Heart left ventricle (tissue), 16 donors: ENCODE measurements around the gene FOXJ3. TPM values are rescaled to one million over a fixed set of nuclear protein-coding genes. Genes with fewer than 3 reads are reported as not detected.

Source experiments
- ATAC-seq, 4 donors: fragments of 200-7000 bp; cut with Tn5 transposase; one replicate each; pipeline ENCODE4 v1.9.1; 2020 to 2022; ENCODE audit warnings: moderate library complexity in 4 of 4, mild to moderate bottlenecking in 3 of 4, moderate number of reproducible peaks in 1 of 4
- DNase-seq, 5 donors: peaks; one replicate each; pipeline ENCODE4 v3.0.0-alpha.2; 2020
- H3K27ac ChIP-seq, 12 donors: fragments of 200-600 bp; sonication (generic) in 4 of 12; one replicate each; pipeline versions ENCODE4 v1.5.0 to v1.8.0; 2016 to 2022; ENCODE audit warnings: mild to moderate bottlenecking in 2 of 12
- H3K27me3 ChIP-seq, 9 donors: fragments of 200-600 bp; sonication (generic) in 2 of 9; one replicate each; pipeline versions ENCODE4 v1.5.1 to v1.8.0; 2016 to 2022; ENCODE audit warnings: mild to moderate bottlenecking in 3 of 9
- H3K36me3 ChIP-seq, 9 donors: fragments of 200-600 bp; sonication (generic) in 2 of 9; one replicate each; pipeline versions ENCODE4 v1.5.0 to v1.8.0; 2018 to 2022; ENCODE audit warnings: mild to moderate bottlenecking in 2 of 9
- H3K4me1 ChIP-seq, 12 donors: fragments of 200-600 bp; sonication (generic) in 4 of 12; one replicate each; pipeline versions ENCODE4 v1.5.0 to v1.8.0; 2016 to 2022; ENCODE audit warnings: mild to moderate bottlenecking in 3 of 12
- H3K4me3 ChIP-seq, 12 donors: fragments of 200-600 bp; sonication (generic) in 4 of 12; one replicate each; pipeline versions ENCODE4 v1.5.0 to v1.8.0; 2017 to 2022; ENCODE audit warnings: mild to moderate bottlenecking in 9 of 12, moderate library complexity in 4 of 12
- H3K9me3 ChIP-seq, 12 donors: fragments of 200-600 bp; sonication (generic) in 4 of 12; one replicate each; pipeline versions ENCODE4 v1.5.0 to v1.8.0; 2016 to 2022; ENCODE audit warnings: mild to moderate bottlenecking in 1 of 12
- CTCF ChIP-seq, 12 donors: fragments of 200-600 bp; sonication (generic) in 4 of 12; IDR thresholded peaks; one replicate each; pipeline versions ENCODE4 v1.5.0 to v1.8.0; 2018 to 2022; ENCODE audit warnings: antibody characterized with exemption in 12 of 12, mild to moderate bottlenecking in 5 of 12
- POLR2A ChIP-seq, 2 donors: fragments of 450-650 bp; IDR thresholded peaks; one replicate each; pipeline ENCODE4 v1.6.1; 2017; ENCODE audit warnings: antibody characterized with exemption in 2 of 2, mild to moderate bottlenecking in 2 of 2, moderate library complexity in 2 of 2
- WGBS, 4 donors: extraction: QIAGEN DNeasy Blood & Tissue Kit in 2 of 4; methylation state at CpG; one replicate each; pipeline versions ENCODE4 v1.1.5 to v1.1.7; 2013 to 2018; 5-methylcytosine and 5-hydroxymethylcytosine counted together
- intact Hi-C, 10 donors: fragments of 100-400 bp; cut with DNase I; formaldehyde crosslinking; loops; one replicate each; pipeline versions ENCODE4 v1.11.1 to v1.14.2; 2022
- polyA plus RNA-seq, 2 donors: library from polyadenylated mRNA; stranded (reverse); fragments of 200-250 nt; gene quantifications; one replicate each; pipeline ENCODE4 v1.2.3, GENCODE V29; 2013
- total RNA-seq, 9 donors: library from RNA; depleted of rRNA in 2 of 9; stranded (reverse); fragments of >200 nt in 2 of 9; fragmentation: NEBNext Ultra II Directional in 3 of 9; extraction: Animal tissue kit (Norgen Biotek cat#: 25700) in 3 of 9; gene quantifications; one replicate each; pipeline versions ENCODE4 v1.1.0 to v1.2.4, GENCODE V29; 2016 to 2023
- donor health status: ischemic (EF 13 %, LVEDD 7.1; RV severe dilation, severe dysfunction).
- donor health status: healthy with polysubstance abuse.
- donor health status: DM: no; HTN: yes; CAD: no.
- donor health status: DM: no; HTN: no; CAD: no.
- donor health status: ischemic (EF 25% LVEDD 6.9; RV normal size, moderate dysfunction).
- donor health status: ischemic (EF 25% LVEDD 5.7; RV mildly dilated, moderate dysfunction).
- donor health status: healthy.
- donor health status: DM: yes; HTN: yes; CAD: no.
- donor health status: ischemic (EF 35%, LVEDD 5.7; RV mildly dilated, moderate dysfunction).
- donor health status: nonischemic (EF 11% LVEDD 7.7; RV severe dilation, severe dysfunction).
- donor health status: DM: yes; HTN: yes; CAD: no.
- donor health status: PGD.
- donor health status: ischemic (EF 29% LVEDD 5.4; RV normal size, mild dysfunction).
- donor health status: nonischemic (EF 23%, LVEDD 6.1; RV moderate dilation, normal function).

The FOXJ3 gene
- total and polyA plus RNA-seq, 11 donors: 10.8 to 48.8 (median 36.4) TPM

- no peaks in the 10 kb centered on the region for H3K27me3 ChIP-seq
- H3K4me1 ChIP-seq: peaks cover 0 to 49% (median 25%) of the 10 kb centered on the region in 12 donors
- ATAC-seq (no peak), DNase-seq (no peak)
- intact Hi-C loops: no loop called here
- peaks cover 0 to 18% (median 0%) of the 10 kb centered on the region in 9 donors for H3K36me3 ChIP-seq
- WGBS, 4 donors: 0 to 31% (median 0%) methylated on average over 1 of the region's 1 CpG
- TF ChIP-seq POLR2A (IDR thresholded peaks at IDR 0.05): no peak
- TF ChIP-seq CTCF (IDR thresholded peaks at IDR 0.05): no peak
- H3K9me3 ChIP-seq: no peaks in the 10 kb centered on the region
- H3K4me3 ChIP-seq: no peak overlapping the region
- no peak overlapping the region for H3K27ac ChIP-seq
These were observed 23.9 kb downstream of the FOXJ3 start for GRCh38 chr1:42311138-42311537.

GRCh38 chr1:42306977-42307376, 28.1 kb downstream of the FOXJ3 start:
- peaks cover 0 to 18% (median 4%) of the 10 kb centered on the region in 9 donors for H3K36me3 ChIP-seq
- DNase-seq (no peak), ATAC-seq (no peak)
- no peak overlapping the region for H3K27ac ChIP-seq
- TF ChIP-seq CTCF (IDR thresholded peaks at IDR 0.05): no peak
- TF ChIP-seq POLR2A (IDR thresholded peaks at IDR 0.05): no peak
- no peaks in the 10 kb centered on the region for H3K27me3 ChIP-seq
- no peak overlapping the region for H3K4me3 ChIP-seq
- intact Hi-C loops: no loop called here
- H3K9me3 ChIP-seq: peaks cover 0 to 19% (median 0%) of the 10 kb centered on the region in 12 donors
- WGBS, 4 donors: 70 to 84% (median 72%) methylated on average over 1 of the region's 1 CpG
- peaks cover 0 to 11% (median 0%) of the 10 kb centered on the region in 12 donors for H3K4me1 ChIP-seq

- TF ChIP-seq CTCF (IDR thresholded peaks at IDR 0.05) (no peak), POLR2A (IDR thresholded peaks at IDR 0.05) (no peak)
- intact Hi-C loops: no loop called here
- 83 to 88% (median 86%) methylated on average over 5 of the region's 5 CpGs for WGBS, 4 donors
- no peaks in the 10 kb centered on the region for H3K27me3 ChIP-seq
- H3K4me3 ChIP-seq: no peak overlapping the region
- DNase-seq: no peak
- H3K4me1 ChIP-seq: peaks cover 0 to 10% (median 0%) of the 10 kb centered on the region in 12 donors
- H3K27ac ChIP-seq: no peak overlapping the region
- ATAC-seq: no peak
- peaks cover 0 to 26% (median 0%) of the 10 kb centered on the region in 12 donors for H3K9me3 ChIP-seq
- peaks cover 0 to 16% (median 5%) of the 10 kb centered on the region in 9 donors for H3K36me3 ChIP-seq
These were observed 29.4 kb downstream of the FOXJ3 start for GRCh38 chr1:42305639-42306038.

- no peak for TF ChIP-seq POLR2A (IDR thresholded peaks at IDR 0.05)
- no peak for TF ChIP-seq CTCF (IDR thresholded peaks at IDR 0.05)
- Histone ChIP-seq H3K9me3 (peaks cover 0 to 26% (median 0%) of the 10 kb centered on the region in 12 donors), H3K27ac (no peak overlapping the region), H3K4me1 (peaks cover 0 to 5% (median 0%) of the 10 kb centered on the region in 12 donors), H3K27me3 (no peaks in the 10 kb centered on the region), H3K36me3 (peaks cover 0 to 9% (median 0%) of the 10 kb centered on the region in 9 donors), H3K4me3 (no peak overlapping the region)
- ATAC-seq: no peak
- DNase-seq: no peak
- intact Hi-C loops: no loop called here
- WGBS, 4 donors: 90 to 100% (median 97%) methylated on average over 1 of the region's 1 CpG
These were observed 33.0 kb downstream of the FOXJ3 start for GRCh38 chr1:42302034-42302433.
